ENCODE results near the gene TMEM178B.
A peak's percentile ranks its signal among the peaks of the same experiment; 100 is the strongest.

The TMEM178B gene

DNA sequence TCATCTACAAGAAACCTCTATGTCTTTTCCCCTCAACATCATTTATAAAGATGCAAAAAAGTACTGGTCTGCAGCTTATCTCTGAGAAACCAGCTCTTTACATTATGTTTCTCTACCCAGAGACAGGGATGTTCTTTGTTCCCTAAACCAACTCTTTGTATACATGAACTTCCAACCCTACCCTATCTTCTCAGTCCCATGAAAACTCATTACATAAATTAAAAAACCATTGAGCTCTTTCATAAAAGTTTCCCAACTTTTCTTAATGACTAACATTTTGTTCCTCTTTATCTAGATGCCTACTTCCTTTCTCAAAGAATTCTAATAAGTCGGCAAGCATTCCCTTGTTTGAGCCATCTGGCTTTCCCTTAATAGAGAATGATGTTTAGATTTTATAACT, 284.5 kb downstream of the TMEM178B start:
- Histone ChIP-seq H3K4me1 (ENCODE audit: insufficient read depth, low read length) (peaks cover 17% of the 10 kb centered on the region), H3K27ac (ENCODE audit: low read length) (no peak overlapping the region), H3K9me3 (ENCODE audit: insufficient read depth, low read depth, low read length) (no peaks in the 10 kb centered on the region), H3K27me3 (ENCODE audit: insufficient read depth, low read length) (no peaks in the 10 kb centered on the region), H3K4me3 (ENCODE audit: low read length) (no peak overlapping the region), H3K36me3 (ENCODE audit: insufficient read depth, low read depth, low read length) (no peaks in the 10 kb centered on the region), H3K9ac (ENCODE audit: low read depth, low read length) (no peak overlapping the region)

DNA sequence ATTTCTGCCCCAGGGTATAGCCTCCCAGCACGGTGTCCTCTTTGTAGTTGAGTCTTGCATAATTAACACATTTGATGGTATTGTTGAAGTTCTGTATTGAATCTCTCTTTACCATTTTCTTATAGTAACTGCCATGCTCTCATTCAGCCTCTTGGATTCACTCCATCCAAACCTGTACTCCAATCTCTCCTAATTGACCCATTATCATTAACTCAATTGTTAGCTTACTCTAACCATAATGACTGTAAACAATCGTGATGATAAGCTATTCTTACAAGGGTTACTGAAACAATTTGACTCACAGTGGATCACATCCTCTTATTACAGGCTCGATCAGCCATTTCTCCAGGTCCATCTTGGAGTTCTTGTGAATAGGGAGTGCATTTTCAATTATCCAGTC, 285.4 kb downstream of the TMEM178B start:
- H3K4me3 ChIP-seq (ENCODE audit: low read length) = no peak overlapping the region
- no peaks in the 10 kb centered on the region for H3K9me3 ChIP-seq (ENCODE audit: insufficient read depth, low read depth, low read length)
- H3K36me3 ChIP-seq (ENCODE audit: insufficient read depth, low read depth, low read length) = no peaks in the 10 kb centered on the region
- H3K27me3 ChIP-seq (ENCODE audit: insufficient read depth, low read length) = no peaks in the 10 kb centered on the region
- no peak overlapping the region for H3K27ac ChIP-seq (ENCODE audit: low read length)
- no peak overlapping the region for H3K9ac ChIP-seq (ENCODE audit: low read depth, low read length)
- peaks cover 17% of the 10 kb centered on the region for H3K4me1 ChIP-seq (ENCODE audit: insufficient read depth, low read length)

DNA sequence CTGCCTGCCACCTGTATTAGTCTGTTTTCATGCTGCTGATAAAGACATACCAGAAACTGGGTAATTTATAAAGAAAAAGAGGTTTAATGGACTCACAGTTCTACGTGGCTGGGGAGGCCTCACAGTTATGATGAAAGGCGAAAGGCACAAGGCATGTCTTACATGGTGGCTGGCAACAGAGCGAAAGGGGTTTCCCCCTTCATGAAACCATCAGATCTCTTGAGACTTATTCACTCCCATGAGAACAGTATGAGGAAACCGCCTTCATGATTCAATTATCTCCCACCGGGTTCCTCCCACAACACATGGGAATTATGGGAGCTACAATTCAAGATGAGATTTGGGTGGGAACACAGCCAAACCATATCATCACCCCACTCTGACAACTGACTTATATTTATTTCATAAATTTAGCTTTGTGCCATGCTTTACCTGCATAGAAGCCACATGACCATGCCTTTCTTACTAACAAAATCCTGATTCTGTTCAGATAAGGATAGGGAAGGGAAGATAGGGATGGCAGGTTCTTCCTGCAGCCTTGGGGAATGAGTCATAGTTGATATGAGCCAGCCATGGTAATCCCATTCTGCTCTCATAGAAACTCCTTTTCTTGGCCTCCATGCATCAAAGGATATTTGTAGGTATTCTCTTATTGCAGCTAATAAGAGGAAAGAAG, 286.0 kb downstream of the TMEM178B start:
- no peaks in the 10 kb centered on the region for H3K9me3 ChIP-seq (ENCODE audit: insufficient read depth, low read depth, low read length)
- peaks cover 11% of the 10 kb centered on the region for H3K4me1 ChIP-seq (ENCODE audit: insufficient read depth, low read length)
- no peaks in the 10 kb centered on the region for H3K27me3 ChIP-seq (ENCODE audit: insufficient read depth, low read length)
- no peak overlapping the region for H3K4me3 ChIP-seq (ENCODE audit: low read length)
- H3K9ac ChIP-seq (ENCODE audit: low read depth, low read length) = no peak overlapping the region
- no peak overlapping the region for H3K27ac ChIP-seq (ENCODE audit: low read length)
- no peaks in the 10 kb centered on the region for H3K36me3 ChIP-seq (ENCODE audit: insufficient read depth, low read depth, low read length)

DNA sequence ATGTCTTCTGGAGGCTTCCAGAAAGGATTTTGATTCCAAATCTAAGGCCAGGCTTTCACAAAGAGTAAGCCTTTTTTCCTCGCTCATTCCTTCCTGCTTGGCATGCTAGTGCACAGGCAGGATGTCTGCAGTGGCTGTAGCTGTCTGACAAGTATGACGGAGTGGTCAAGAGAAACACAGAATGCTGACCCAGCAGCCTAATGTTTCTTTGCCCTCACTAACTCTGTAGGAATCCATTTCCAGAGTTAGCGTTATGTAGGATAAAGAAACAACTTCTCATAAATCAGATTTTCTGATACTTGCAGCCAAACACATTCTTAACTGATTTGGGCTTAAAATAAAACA, 286.5 kb downstream of the TMEM178B start:
- H3K27me3 ChIP-seq (ENCODE audit: insufficient read depth, low read length) = no peaks in the 10 kb centered on the region
- H3K4me1 ChIP-seq (ENCODE audit: insufficient read depth, low read length) = peaks cover 6% of the 10 kb centered on the region; the same call in 1 of the 2 replicates
- H3K9ac ChIP-seq (ENCODE audit: low read depth, low read length) = no peak overlapping the region
- H3K27ac ChIP-seq (ENCODE audit: low read length) = no peak overlapping the region
- H3K4me3 ChIP-seq (ENCODE audit: low read length) = no peak overlapping the region
- H3K36me3 ChIP-seq (ENCODE audit: insufficient read depth, low read depth, low read length) = no peaks in the 10 kb centered on the region
- no peaks in the 10 kb centered on the region for H3K9me3 ChIP-seq (ENCODE audit: insufficient read depth, low read depth, low read length)

DNA sequence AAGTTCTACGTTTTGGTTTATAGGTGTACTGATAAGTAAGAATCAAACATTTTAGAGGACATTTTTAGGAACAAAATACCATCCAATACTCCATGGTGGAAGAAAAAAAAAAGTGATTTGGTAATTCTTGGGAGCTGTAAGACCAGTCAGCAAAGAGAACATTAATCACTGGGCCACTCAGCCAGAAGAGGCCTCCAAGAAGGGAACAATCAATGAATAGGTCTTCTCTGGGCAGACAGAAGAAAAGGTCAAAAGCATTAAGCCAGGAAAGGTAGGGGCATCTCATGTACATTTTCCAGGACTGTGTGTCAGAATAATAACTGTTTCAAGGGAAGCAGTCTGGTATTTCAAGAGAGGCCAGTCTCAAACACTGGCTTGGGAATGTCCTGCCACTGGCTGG, 286.9 kb downstream of the TMEM178B start:
- H3K9me3 ChIP-seq (ENCODE audit: insufficient read depth, low read depth, low read length) = no peaks in the 10 kb centered on the region
- H3K27me3 ChIP-seq (ENCODE audit: insufficient read depth, low read length) = no peaks in the 10 kb centered on the region
- H3K27ac ChIP-seq (ENCODE audit: low read length) = no peak overlapping the region
- H3K4me3 ChIP-seq (ENCODE audit: low read length) = no peak overlapping the region
- H3K9ac ChIP-seq (ENCODE audit: low read depth, low read length) = no peak overlapping the region
- H3K36me3 ChIP-seq (ENCODE audit: insufficient read depth, low read depth, low read length) = no peaks in the 10 kb centered on the region
- peaks cover 7% of the 10 kb centered on the region for H3K4me1 ChIP-seq (ENCODE audit: insufficient read depth, low read length)

DNA sequence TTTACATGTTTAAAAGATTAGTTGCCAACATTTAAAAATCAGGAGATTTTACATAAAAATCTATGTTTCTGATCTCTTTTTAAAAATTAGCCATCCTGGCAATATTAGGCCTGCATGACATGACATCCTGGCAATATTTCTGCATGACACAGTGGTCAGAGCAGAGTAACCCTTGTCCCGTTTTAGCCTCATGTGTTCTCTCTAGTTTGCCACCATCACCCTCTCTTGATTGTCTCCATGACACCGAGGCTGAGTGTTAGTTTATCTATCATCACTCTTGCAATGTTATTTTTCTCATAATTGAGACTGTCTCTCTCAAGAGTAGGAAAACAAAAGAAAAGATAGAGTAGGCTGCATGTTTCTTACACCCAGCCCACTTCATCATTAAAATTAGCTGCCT, 287.6 kb downstream of the TMEM178B start:
- Histone ChIP-seq H3K27me3 (ENCODE audit: insufficient read depth, low read length) (no peaks in the 10 kb centered on the region), H3K36me3 (ENCODE audit: insufficient read depth, low read depth, low read length) (no peaks in the 10 kb centered on the region), H3K9ac (ENCODE audit: low read depth, low read length) (no peak overlapping the region), H3K4me3 (ENCODE audit: low read length) (no peak overlapping the region), H3K9me3 (ENCODE audit: insufficient read depth, low read depth, low read length) (no peaks in the 10 kb centered on the region), H3K27ac (ENCODE audit: low read length) (no peak overlapping the region), H3K4me1 (ENCODE audit: insufficient read depth, low read length) (peaks cover 14% of the 10 kb centered on the region)

DNA sequence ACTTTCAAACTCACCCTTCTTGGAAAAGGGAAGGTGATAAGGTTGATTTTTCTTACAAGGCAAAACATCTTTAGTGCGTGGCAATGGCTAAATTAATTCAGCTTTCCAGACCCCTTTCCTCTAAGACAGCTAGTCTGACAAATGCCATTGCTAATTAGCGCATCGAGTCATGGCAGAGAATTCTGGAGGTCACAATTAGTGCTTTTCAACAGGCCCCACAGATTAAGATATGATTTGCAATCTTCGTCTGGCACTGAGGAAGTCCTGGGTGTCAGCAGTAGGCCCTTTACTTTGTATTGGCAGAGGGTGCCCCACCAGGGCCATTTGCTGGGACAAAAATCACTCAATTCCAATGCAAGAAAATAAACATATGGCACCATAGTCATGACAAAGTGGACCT, 288.1 kb downstream of the TMEM178B start:
- H3K9ac ChIP-seq (ENCODE audit: low read depth, low read length) = no peak overlapping the region
- no peaks in the 10 kb centered on the region for H3K9me3 ChIP-seq (ENCODE audit: insufficient read depth, low read depth, low read length)
- no peak overlapping the region for H3K27ac ChIP-seq (ENCODE audit: low read length)
- H3K36me3 ChIP-seq (ENCODE audit: insufficient read depth, low read depth, low read length) = no peaks in the 10 kb centered on the region
- no peak overlapping the region for H3K4me3 ChIP-seq (ENCODE audit: low read length)
- H3K27me3 ChIP-seq (ENCODE audit: insufficient read depth, low read length) = no peaks in the 10 kb centered on the region
- H3K4me1 ChIP-seq (ENCODE audit: insufficient read depth, low read length) = peaks cover 17% of the 10 kb centered on the region

DNA sequence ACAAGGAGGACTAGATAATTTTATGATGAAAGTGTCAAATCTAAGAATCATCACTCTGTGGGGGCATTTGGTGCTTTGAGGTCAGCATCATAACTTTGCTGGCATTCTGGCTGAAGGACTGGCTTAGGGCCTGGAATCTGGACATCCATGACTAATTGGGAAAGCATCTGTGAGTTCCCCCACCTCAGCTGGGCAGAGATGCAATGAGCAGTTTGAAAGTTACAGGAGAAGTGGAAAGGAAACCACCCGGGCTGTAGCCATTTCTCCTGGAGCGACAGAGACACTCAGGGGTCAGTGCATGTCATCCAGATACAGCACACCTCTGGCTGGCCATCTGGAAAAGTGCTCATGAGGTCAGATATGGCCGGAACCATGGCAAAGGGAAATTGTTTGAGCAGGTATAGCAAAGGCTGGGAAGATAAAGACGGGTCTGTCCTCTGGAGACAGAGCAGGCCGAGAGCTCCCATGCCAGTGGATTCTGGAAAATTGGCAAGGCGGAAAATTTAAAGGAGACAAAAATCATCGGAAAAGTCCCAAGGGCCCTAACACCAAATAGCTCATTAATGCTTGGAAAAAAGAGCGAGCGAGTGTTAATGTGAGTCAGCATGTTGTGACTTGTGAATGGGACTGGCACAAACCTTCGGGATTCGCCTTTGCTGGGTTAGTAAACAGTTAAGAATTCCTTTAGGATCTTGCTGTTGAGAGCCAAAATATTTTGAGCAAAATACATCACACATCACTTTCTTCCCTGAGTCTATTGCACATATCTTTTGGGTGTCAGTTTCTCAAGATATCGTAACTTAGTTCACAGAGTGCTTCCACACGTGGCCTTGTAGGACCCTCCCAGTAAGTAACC, 288.9 kb downstream of the TMEM178B start:
- Histone ChIP-seq H3K9ac (ENCODE audit: low read depth, low read length) (no peak overlapping the region), H3K27me3 (ENCODE audit: insufficient read depth, low read length) (no peaks in the 10 kb centered on the region), H3K9me3 (ENCODE audit: insufficient read depth, low read depth, low read length) (no peaks in the 10 kb centered on the region), H3K27ac (ENCODE audit: low read length) (no peak overlapping the region), H3K4me3 (ENCODE audit: low read length) (no peak overlapping the region), H3K4me1 (ENCODE audit: insufficient read depth, low read length) (peaks cover 23% of the 10 kb centered on the region), H3K36me3 (ENCODE audit: insufficient read depth, low read depth, low read length) (no peaks in the 10 kb centered on the region)

DNA sequence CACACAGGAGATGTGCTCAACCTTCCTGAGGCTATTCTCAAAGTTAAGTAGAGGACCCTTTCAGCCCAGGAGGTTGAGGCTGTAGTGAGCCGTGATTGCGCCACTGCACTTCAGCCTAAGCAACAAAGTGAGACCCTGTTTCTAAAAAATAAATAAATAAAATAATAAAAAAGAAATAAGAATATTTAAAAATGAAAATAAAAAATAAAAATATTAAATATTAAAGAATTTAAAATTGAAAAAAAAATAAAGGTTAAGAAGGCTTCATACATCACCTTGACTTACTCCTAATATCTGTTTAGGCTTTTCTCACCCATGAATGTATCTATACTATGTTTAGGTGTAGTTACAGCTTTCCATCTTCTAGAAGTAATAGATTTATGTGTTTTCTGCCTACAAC, 289.9 kb downstream of the TMEM178B start:
- H3K4me1 ChIP-seq (ENCODE audit: insufficient read depth, low read length) = peaks cover 23% of the 10 kb centered on the region
- no peak overlapping the region for H3K27ac ChIP-seq (ENCODE audit: low read length)
- no peak overlapping the region for H3K4me3 ChIP-seq (ENCODE audit: low read length)
- H3K9me3 ChIP-seq (ENCODE audit: insufficient read depth, low read depth, low read length) = no peaks in the 10 kb centered on the region
- no peak overlapping the region for H3K9ac ChIP-seq (ENCODE audit: low read depth, low read length)
- no peaks in the 10 kb centered on the region for H3K27me3 ChIP-seq (ENCODE audit: insufficient read depth, low read length)
- no peaks in the 10 kb centered on the region for H3K36me3 ChIP-seq (ENCODE audit: insufficient read depth, low read depth, low read length)

DNA sequence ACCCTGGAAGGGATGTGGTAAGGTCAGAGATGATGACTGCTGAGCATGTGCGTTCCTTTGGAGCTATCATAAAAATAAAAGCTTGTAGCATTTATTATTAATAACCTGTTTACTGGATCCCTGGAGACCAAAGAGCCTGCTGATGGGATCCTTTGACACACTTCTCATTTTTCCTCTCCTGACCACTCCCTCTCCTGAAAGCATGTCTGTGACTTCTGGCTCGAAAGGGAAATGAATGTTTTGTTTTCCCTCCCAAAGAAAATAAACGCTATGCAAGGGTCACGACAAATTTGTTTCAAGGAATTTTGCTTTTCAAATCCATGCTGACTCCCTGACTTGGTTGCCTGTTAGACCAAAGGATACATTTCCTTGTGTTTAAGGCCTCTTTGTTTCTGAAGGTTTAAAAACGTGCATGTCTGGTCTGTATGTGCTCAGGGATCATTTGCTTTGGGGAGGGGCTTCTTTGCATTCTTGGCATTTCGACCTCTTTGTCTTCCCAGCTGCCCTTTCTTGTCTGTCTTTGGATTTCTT, 292.3 kb downstream of the TMEM178B start:
- H3K4me1 ChIP-seq (ENCODE audit: insufficient read depth, low read length) = peaks cover 26% of the 10 kb centered on the region
- H3K4me3 ChIP-seq (ENCODE audit: low read length) = peak overlapping the region; percentile 46
- H3K36me3 ChIP-seq (ENCODE audit: insufficient read depth, low read depth, low read length) = no peaks in the 10 kb centered on the region
- peak overlapping the region; percentile 52 for H3K27ac ChIP-seq (ENCODE audit: low read length)
- no peaks in the 10 kb centered on the region for H3K27me3 ChIP-seq (ENCODE audit: insufficient read depth, low read length)
- peak overlapping the region; percentile 71; the same call in 1 of the 2 replicates for H3K9ac ChIP-seq (ENCODE audit: low read depth, low read length)
- H3K9me3 ChIP-seq (ENCODE audit: insufficient read depth, low read depth, low read length) = no peaks in the 10 kb centered on the region

DNA sequence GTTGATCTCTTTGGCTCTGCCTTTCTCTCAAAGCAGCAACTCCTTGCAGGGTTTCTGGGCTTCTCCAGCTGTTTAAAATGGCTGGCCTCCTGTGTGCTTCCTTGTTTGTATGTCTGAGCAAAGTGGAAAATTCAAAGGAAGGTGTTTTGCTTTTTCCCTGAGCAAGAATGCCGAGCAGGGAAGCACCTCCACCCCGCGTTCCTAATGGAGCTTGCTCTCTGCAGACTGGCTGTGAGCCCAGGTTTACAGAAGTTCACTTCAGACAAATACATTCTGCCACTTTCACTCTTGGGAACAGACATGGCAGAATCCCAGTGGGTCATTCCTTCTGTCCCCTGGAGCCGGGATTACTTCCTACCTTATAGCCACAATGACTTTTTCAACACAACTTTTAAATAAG, 295.6 kb downstream of the TMEM178B start:
- Histone ChIP-seq H3K4me1 (ENCODE audit: insufficient read depth, low read length) (peaks cover 20% of the 10 kb centered on the region), H3K27ac (ENCODE audit: low read length) (no peak overlapping the region), H3K4me3 (ENCODE audit: low read length) (no peak overlapping the region), H3K27me3 (ENCODE audit: insufficient read depth, low read length) (no peaks in the 10 kb centered on the region), H3K9ac (ENCODE audit: low read depth, low read length) (no peak overlapping the region), H3K36me3 (ENCODE audit: insufficient read depth, low read depth, low read length) (no peaks in the 10 kb centered on the region), H3K9me3 (ENCODE audit: insufficient read depth, low read depth, low read length) (no peaks in the 10 kb centered on the region)

DNA sequence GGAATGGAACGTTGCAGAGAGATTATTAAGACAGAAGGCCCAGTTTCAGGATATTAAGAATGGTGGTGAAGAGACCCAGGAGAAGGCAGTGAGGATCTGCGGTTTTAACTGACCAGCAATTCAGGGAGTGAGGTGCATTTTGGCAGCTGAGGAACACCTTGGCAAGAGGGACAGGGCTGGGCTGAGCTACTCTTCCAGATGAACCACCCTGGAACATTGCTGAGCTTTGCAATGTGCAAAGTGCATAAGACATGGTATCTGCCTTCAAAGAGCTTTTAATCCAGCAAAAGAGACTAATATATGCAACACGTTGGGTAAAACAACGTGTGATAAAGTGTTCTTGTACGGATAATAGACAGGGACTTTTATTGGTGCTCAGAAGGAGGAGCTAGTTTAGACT, 296.3 kb downstream of the TMEM178B start:
- peaks cover 20% of the 10 kb centered on the region for H3K4me1 ChIP-seq (ENCODE audit: insufficient read depth, low read length)
- H3K27me3 ChIP-seq (ENCODE audit: insufficient read depth, low read length) = no peaks in the 10 kb centered on the region
- H3K9ac ChIP-seq (ENCODE audit: low read depth, low read length) = no peak overlapping the region
- no peaks in the 10 kb centered on the region for H3K36me3 ChIP-seq (ENCODE audit: insufficient read depth, low read depth, low read length)
- H3K27ac ChIP-seq (ENCODE audit: low read length) = no peak overlapping the region
- H3K9me3 ChIP-seq (ENCODE audit: insufficient read depth, low read depth, low read length) = no peaks in the 10 kb centered on the region
- no peak overlapping the region for H3K4me3 ChIP-seq (ENCODE audit: low read length)

Measured in iPS-20b (cell line).